Measurements from ENCODE around the gene CDH13.

The CDH13 gene

DNA sequence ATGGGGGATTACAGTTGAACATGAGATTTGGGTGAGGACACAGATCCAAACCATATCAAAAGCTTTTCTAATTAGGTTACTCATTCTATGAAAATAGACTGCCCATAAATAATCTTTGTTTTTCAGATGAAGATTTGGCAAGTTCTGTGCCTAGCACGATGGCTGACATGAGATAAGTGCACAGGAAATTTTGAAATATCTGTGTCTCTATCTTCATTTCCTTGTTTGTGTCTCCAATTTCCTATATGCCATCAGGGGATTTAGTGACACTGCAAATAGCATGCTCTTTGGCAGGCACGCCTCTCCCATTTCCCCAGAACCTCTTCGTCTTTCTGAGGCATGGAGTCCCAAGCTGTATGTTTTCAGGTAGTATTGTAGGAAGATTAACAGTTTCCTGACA, 544.6 kb downstream of the CDH13 start:
- H3K9me3 Mint-ChIP-seq: no peaks in the 10 kb centered on the region
- H3K27me3 Mint-ChIP-seq (ENCODE audit: low read depth): no peaks in the 10 kb centered on the region
- no peaks in the 10 kb centered on the region for H3K36me3 Mint-ChIP-seq (ENCODE audit: low read depth)
- no peaks in the 10 kb centered on the region for H3K4me1 Mint-ChIP-seq (ENCODE audit: low read depth)
- H3K4me3 Mint-ChIP-seq: no peak overlapping the region
- H3K27ac Mint-ChIP-seq: no peak overlapping the region

DNA sequence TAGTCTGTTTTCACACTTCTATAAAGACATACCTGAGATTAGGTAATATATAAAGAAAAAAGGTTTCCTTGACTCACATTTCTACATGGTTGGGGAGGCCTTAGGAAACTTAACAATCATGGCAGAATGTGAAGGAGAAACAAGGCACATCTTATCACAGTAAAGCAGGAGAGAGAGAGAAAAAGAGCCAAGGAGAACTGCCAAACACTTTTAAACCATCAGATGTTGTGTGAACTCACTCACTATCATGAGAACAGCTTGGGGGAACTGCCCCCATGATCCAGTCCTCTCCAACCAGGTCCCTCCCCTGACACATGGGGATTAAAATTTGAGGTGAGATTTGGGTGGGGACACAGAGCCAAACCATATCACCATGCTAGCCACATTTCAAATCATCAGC, 547.9 kb downstream of the CDH13 start:
- H3K27me3 Mint-ChIP-seq (ENCODE audit: low read depth): no peaks in the 10 kb centered on the region

DNA sequence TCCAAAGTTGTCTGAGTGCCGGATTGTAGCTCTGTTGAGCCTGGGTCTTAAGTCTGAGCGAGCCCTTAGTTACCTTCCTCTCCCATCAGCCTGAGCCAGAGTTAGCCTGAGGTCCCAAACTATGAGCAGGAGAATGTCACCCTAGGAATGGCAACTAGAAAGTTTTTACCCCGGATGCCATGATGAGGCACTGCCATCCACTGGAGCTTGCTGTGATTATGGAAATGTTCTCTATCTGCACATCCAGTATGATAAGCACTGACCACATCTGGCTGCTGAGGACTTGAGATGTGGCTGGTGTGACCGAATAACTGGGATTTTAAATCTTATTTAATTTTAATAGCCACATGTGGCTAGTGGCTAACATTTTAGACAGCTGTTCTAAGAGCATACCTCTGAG, 550.0 kb downstream of the CDH13 start:
- no peak overlapping the region for H3K4me3 Mint-ChIP-seq
- H3K4me1 Mint-ChIP-seq (ENCODE audit: low read depth): no peaks in the 10 kb centered on the region
- no peaks in the 10 kb centered on the region for H3K36me3 Mint-ChIP-seq (ENCODE audit: low read depth)
- H3K27me3 Mint-ChIP-seq (ENCODE audit: low read depth): no peaks in the 10 kb centered on the region
- no peaks in the 10 kb centered on the region for H3K9me3 Mint-ChIP-seq
- no peak overlapping the region for H3K27ac Mint-ChIP-seq

More for the DNA sequence above, 547.9 kb downstream of the CDH13 start:
- Mint-ChIP-seq H3K36me3 (ENCODE audit: low read depth) (no peaks in the 10 kb centered on the region), H3K4me1 (ENCODE audit: low read depth) (no peaks in the 10 kb centered on the region), H3K4me3 (no peak overlapping the region), H3K27ac (no peak overlapping the region), H3K9me3 (no peaks in the 10 kb centered on the region)

DNA sequence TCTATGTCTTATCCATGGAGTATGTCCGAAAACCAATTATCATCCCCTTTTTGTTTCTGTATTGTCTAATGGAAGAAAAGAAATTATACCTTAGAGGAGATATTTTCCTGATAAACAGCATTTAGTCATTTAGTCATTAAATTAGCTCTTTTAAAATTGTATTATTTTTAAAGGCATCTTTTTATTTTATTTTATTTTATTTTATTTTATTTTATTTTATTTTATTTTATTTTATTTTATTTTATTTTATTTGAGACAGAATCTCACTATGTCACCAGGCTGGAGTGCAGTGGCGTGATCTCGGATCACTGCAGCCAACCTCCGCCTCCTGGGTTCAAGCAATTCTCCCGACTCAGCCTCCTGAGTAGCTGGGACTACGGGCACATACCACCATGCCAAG, 559.1 kb downstream of the CDH13 start:
- H3K27me3 Mint-ChIP-seq (ENCODE audit: low read depth): no peaks in the 10 kb centered on the region
- H3K27ac Mint-ChIP-seq: no peak overlapping the region

DNA sequence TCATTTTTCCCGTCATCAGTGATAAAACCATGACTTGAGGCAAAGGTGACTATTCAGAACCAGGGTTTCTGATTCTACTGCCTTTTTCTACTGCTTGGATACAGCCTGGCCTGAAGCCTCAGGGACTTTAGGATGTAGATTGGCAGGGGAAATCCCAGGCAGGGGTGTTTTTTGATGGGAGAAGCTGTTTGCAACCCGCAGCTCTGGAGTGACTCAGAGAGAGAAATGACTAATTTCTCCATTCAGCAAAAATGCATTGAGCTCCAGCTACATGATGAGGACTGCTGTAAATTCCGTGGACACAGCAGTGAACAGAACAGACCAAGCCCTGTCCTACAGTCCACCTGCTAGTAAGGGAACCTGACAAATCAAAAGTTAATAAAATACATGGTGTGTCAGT, 560.6 kb downstream of the CDH13 start:
- Mint-ChIP-seq H3K27me3 (ENCODE audit: low read depth) (no peaks in the 10 kb centered on the region), H3K4me3 (no peak overlapping the region), H3K27ac (no peak overlapping the region), H3K9me3 (no peaks in the 10 kb centered on the region), H3K4me1 (ENCODE audit: low read depth) (no peaks in the 10 kb centered on the region), H3K36me3 (ENCODE audit: low read depth) (no peaks in the 10 kb centered on the region)

More for the DNA sequence above, 559.1 kb downstream of the CDH13 start:
- Mint-ChIP-seq H3K9me3 (no peaks in the 10 kb centered on the region), H3K36me3 (ENCODE audit: low read depth) (no peaks in the 10 kb centered on the region), H3K4me3 (no peak overlapping the region), H3K4me1 (ENCODE audit: low read depth) (no peaks in the 10 kb centered on the region)

DNA sequence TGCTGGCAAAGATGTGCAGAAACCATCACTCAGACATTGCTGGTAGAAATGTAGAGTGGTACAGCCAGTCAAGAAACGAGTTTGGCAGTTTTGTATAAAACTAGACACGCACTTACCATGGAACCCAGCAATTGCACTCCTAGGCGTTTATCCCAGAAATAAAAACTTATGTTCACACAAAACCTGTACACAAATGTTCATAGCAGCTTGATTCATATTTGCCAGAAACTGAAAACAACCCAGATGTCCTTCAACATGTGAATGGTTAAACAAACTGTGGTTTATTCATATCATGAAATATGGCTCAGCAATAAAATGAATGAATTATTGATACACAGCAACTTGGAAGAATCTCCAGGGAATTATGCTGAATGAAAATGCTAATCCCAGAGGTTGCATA, 570.0 kb downstream of the CDH13 start:
- Mint-ChIP-seq H3K27me3 (ENCODE audit: low read depth) (no peaks in the 10 kb centered on the region), H3K4me1 (ENCODE audit: low read depth) (no peaks in the 10 kb centered on the region), H3K4me3 (no peak overlapping the region), H3K36me3 (ENCODE audit: low read depth) (no peaks in the 10 kb centered on the region), H3K9me3 (peaks cover 4% of the 10 kb centered on the region), H3K27ac (no peak overlapping the region)

DNA sequence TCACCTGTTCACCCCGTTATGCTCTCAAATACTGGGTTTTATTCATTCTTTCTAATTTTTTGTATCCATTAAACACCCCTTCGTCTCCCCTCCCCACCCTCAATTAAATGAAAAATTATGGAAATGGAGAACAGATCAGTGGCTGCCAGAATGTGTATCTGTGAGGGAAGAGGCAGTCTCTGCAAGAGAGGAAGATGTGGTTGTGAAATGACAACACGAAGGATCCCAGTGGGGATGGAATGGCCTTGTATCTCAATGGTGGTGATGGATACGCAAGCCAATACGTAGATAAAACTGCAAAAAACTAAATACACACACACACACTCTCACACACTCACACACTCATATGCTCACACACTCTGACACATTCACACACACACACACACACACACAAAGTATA, 570.7 kb downstream of the CDH13 start:
- no peak overlapping the region for H3K27ac Mint-ChIP-seq

DNA sequence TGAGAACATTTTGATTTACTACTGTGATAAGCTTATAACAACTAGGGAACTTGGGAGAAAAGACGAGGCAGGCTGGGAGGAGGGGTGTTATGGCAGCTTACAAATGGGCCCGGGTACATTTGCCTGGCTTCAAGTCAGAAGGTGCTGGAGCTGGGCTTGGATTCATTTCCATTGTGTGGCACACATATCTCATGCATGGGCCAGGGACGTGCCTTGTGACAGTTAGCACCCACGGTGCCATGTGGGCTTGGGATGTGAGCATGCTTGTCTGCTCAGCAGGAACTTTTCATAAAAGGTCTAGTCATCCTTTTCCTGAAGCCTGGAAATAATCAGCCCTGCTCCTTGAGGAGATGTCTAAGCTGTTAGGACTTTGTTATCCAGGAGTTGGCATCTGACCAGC, 572.2 kb downstream of the CDH13 start:
- no peak overlapping the region for H3K27ac Mint-ChIP-seq
- H3K9me3 Mint-ChIP-seq: peaks cover 7% of the 10 kb centered on the region
- no peak overlapping the region for H3K4me3 Mint-ChIP-seq
- no peaks in the 10 kb centered on the region for H3K36me3 Mint-ChIP-seq (ENCODE audit: low read depth)
- H3K4me1 Mint-ChIP-seq (ENCODE audit: low read depth): no peaks in the 10 kb centered on the region
- no peaks in the 10 kb centered on the region for H3K27me3 Mint-ChIP-seq (ENCODE audit: low read depth)

More for the DNA sequence above, 570.7 kb downstream of the CDH13 start:
- Mint-ChIP-seq H3K4me1 (ENCODE audit: low read depth) (no peaks in the 10 kb centered on the region), H3K9me3 (peaks cover 4% of the 10 kb centered on the region), H3K27me3 (ENCODE audit: low read depth) (no peaks in the 10 kb centered on the region), H3K4me3 (no peak overlapping the region), H3K36me3 (ENCODE audit: low read depth) (no peaks in the 10 kb centered on the region)

DNA sequence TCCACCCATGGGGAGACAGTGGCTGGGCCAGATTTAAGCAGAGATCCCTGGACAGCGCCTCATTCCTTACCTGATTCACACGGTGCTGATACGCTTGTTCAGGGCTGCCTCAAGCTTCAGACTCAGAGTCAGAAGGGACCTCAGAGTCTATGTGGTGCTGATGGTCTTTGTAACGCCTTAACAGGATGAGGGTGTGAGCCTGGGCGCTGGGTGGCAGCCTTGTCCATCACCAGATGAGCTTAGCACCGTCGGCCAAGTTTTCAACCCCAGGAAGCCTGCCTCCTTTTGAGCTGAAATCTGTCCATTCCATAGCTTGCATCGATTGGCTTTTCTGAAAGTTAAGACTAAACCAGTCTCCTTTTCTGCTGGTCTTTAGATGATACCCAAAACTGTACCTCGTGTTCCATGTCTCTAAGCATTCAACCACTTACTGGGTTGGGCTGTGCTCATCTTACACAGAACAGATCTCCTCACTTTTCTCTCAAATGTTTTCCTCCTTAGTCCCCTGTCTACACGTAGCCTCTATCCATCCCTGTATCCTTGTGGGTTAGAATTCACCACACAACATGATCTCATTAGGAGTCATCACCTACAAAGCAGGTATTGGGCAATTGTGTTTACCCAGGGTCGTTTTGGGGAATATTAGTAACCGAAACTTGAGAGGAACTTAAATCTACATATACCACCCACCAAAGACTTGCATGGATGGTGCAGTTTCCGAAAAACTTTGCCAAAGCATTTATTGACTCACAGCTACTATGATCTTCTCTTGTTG, 573.4 kb downstream of the CDH13 start:
- no peak overlapping the region for H3K27ac Mint-ChIP-seq
- no peaks in the 10 kb centered on the region for H3K36me3 Mint-ChIP-seq (ENCODE audit: low read depth)
- no peak overlapping the region for H3K4me3 Mint-ChIP-seq
- no peaks in the 10 kb centered on the region for H3K27me3 Mint-ChIP-seq (ENCODE audit: low read depth)
- no peaks in the 10 kb centered on the region for H3K4me1 Mint-ChIP-seq (ENCODE audit: low read depth)
- peaks cover 7% of the 10 kb centered on the region for H3K9me3 Mint-ChIP-seq

DNA sequence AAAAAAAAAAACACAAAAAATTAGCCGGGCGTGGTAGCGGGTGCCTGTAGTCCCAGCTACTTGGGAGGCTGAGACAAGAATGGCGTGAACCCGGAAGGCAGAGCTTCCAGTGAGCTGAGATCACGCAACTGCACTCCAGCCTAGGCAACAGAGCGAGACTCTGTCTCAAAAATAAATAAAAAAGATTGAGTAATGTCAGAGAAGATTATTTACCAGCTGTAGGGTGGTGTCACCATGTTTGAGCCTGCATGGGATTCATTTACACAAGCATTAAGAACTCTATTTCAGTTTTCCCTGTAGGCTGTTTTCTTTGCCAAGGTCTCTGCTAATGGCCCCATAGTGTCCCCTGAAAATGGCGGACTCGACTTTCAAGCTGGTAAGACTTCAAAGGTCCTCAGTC, 575.0 kb downstream of the CDH13 start:
- peaks cover 7% of the 10 kb centered on the region for H3K9me3 Mint-ChIP-seq
- H3K36me3 Mint-ChIP-seq (ENCODE audit: low read depth): no peaks in the 10 kb centered on the region
- no peaks in the 10 kb centered on the region for H3K4me1 Mint-ChIP-seq (ENCODE audit: low read depth)
- no peaks in the 10 kb centered on the region for H3K27me3 Mint-ChIP-seq (ENCODE audit: low read depth)
- no peak overlapping the region for H3K27ac Mint-ChIP-seq
- H3K4me3 Mint-ChIP-seq: no peak overlapping the region

DNA sequence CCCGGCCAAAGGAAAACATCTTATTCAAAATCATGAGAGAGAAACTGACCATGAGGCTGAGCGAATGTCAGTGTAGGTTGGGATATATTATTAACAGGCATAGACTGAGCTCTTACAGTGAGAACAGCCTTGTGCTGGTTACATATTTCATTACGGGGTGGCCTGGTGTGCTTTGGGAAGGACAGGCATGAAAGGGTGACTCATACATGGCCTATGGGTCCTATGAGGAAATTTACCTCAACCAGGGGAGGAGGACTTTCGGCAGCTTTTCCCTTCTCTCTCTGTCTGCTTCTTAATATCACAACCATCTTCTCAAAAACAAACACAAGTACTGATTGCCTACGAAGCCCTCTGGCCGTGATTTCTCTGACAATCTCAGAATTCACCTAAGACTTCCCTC, 579.1 kb downstream of the CDH13 start:
- Mint-ChIP-seq H3K9me3 (peaks cover 7% of the 10 kb centered on the region), H3K4me3 (no peak overlapping the region), H3K27me3 (ENCODE audit: low read depth) (no peaks in the 10 kb centered on the region), H3K27ac (no peak overlapping the region), H3K4me1 (ENCODE audit: low read depth) (no peaks in the 10 kb centered on the region), H3K36me3 (ENCODE audit: low read depth) (no peaks in the 10 kb centered on the region)

DNA sequence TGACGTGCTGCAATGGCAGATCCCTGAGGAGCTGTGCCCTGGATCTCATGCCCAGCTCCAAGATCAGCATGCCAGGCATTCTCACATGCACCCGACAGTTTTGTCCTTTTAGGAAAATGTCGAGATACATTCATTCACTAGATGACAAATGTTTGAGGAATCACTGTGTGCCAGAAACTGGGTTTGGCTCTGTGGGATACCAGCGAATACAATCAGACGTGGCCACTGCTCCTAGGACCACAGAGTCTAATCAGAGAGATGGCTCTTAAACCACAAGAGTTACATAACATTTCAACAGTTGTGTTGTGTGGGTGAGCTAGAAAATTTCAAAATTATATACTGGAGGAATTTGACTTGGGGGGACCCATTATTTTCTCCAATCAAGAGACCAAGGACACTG, 579.7 kb downstream of the CDH13 start:
- Mint-ChIP-seq H3K4me1 (ENCODE audit: low read depth) (no peaks in the 10 kb centered on the region), H3K36me3 (ENCODE audit: low read depth) (no peaks in the 10 kb centered on the region), H3K27ac (no peak overlapping the region), H3K27me3 (ENCODE audit: low read depth) (no peaks in the 10 kb centered on the region), H3K4me3 (no peak overlapping the region), H3K9me3 (peaks cover 3% of the 10 kb centered on the region)

DNA sequence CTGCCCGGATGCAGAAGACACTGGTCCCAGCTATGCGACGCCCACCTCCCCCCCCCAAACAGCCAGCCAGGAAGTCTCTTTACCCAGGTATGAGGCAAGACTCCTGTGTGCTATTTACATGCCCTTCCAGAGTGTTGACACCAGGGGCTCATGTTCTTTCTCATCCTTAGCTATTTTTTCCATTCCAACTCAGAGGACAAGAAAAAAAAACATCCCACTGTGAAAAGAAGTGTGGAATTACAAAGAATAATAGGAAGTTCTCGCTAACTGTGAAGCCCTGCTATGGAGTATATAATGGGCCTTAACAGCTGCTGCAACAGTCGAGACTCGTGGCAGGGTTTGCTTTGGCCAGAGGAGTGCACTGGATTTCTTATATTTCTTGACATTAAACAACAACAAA, 584.9 kb downstream of the CDH13 start:
- H3K27me3 Mint-ChIP-seq (ENCODE audit: low read depth): no peaks in the 10 kb centered on the region
- peaks cover 3% of the 10 kb centered on the region for H3K4me1 Mint-ChIP-seq (ENCODE audit: low read depth)
- H3K9me3 Mint-ChIP-seq: peaks cover 3% of the 10 kb centered on the region
- H3K4me3 Mint-ChIP-seq: no peak overlapping the region
- H3K36me3 Mint-ChIP-seq (ENCODE audit: low read depth): no peaks in the 10 kb centered on the region
- no peak overlapping the region for H3K27ac Mint-ChIP-seq

DNA sequence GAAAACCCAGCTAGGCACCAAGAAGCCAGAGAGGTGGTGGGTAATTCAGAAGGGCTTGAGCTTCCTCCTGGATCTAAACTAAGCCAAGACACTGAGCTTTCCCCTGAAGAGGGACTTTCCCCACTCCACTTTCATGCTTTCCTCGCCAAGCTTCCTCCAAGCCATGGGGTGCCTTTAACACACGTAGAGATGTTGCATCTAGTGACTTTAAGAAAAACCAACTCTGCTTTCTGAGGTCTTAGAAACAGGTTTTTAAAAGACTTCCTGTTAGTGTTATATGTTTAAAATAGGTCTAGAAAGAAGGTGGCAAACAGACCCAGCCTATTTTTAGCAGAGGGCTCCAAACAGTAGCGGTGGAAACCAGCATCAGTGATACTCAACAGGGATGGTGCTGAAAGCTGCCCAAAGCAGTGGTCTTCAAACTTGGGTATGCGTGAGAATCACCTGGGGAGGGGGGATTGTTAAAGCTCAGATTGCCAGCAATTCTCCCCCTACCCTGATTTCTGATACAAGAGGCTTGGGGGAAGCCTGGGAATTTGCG, 585.6 kb downstream of the CDH13 start:
- Mint-ChIP-seq H3K27me3 (ENCODE audit: low read depth) (no peaks in the 10 kb centered on the region), H3K4me3 (no peak overlapping the region), H3K9me3 (peaks cover 3% of the 10 kb centered on the region), H3K27ac (no peak overlapping the region), H3K4me1 (ENCODE audit: low read depth) (peaks cover 3% of the 10 kb centered on the region), H3K36me3 (ENCODE audit: low read depth) (no peaks in the 10 kb centered on the region)

DNA sequence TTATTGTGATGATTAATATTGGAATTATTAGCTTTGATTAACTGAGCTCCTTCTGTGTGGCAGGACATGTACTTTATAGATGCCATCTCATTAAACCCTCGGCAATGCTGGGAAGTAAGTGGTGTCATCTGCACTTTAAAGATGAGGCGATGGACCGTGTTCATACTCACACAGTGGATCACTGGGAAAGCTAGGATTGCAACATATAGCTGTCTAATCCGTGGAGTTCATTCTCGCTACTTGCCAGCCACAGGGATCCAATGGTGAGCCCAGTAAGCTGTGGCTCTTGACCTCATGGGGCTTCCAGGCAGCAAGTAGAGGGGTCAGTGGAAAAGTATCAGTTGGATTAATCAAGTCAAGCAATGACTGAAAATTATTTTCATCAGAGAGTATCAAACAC, 587.9 kb downstream of the CDH13 start:
- H3K27me3 Mint-ChIP-seq (ENCODE audit: low read depth): no peaks in the 10 kb centered on the region

More for the DNA sequence above, 587.9 kb downstream of the CDH13 start:
- H3K36me3 Mint-ChIP-seq (ENCODE audit: low read depth): no peaks in the 10 kb centered on the region
- peaks cover 3% of the 10 kb centered on the region for H3K9me3 Mint-ChIP-seq
- H3K27ac Mint-ChIP-seq: no peak overlapping the region
- H3K4me3 Mint-ChIP-seq: no peak overlapping the region
- H3K4me1 Mint-ChIP-seq (ENCODE audit: low read depth): peaks cover 3% of the 10 kb centered on the region
